IMR-90 (cell line): ENCODE measurements around the gene USP32. TPM values are rescaled to one million over a fixed set of nuclear protein-coding genes. Genes with fewer than 3 reads are reported as not detected.

Source experiments
- ATAC-seq: fragments of 200-7000 bp; cut with Tn5 transposase; 2 replicates; pipeline ENCODE4 v1.9.1; 2020; ENCODE audit warnings: low read depth, mild to moderate bottlenecking, moderate library complexity
- BruUV-seq: library from RNA; stranded (reverse); fragments of 400-500 nt; replicated peaks from 2 replicates; lab custom pipeline; 2021; lab: Mats Ljungman, UMichigan
- CTCF ChIA-PET: fragments of 300-600 bp; formaldehyde crosslinking; extraction: SDS; loops from one replicate; lab custom pipeline; 2021; ENCODE audit warnings: antibody characterized with exemption; lab: Yijun Ruan, JAX
- POLR2A ChIA-PET: fragments of 300-600 bp; sonication (Branson Sonifier 250); formaldehyde crosslinking; loops from one replicate; lab custom pipeline; 2022; ENCODE audit warnings: antibody characterized with exemption; ENCODE audit not compliant: unreplicated experiment; lab: Charles Lee
- DNase-seq: peaks from one replicate; pipeline ENCODE4 v3.0.0; 2013
- H2AFZ ChIP-seq: replicated peaks from 2 replicates; pipeline ENCODE3; 2013; ENCODE audit warnings: low read length, mild to moderate bottlenecking; ENCODE audit not compliant: poor library complexity
- H2AK5ac ChIP-seq: 2 replicates; pipeline ENCODE4 v1.6.1; 2013; ENCODE audit warnings: low read depth, low read length, inconsistent platforms
- H2AK9ac ChIP-seq: replicated peaks from 2 replicates; pipeline ENCODE3; 2013; ENCODE audit warnings: mild to moderate bottlenecking, low read depth, low read length, moderate library complexity; ENCODE audit not compliant: poor library complexity
- H2BK120ac ChIP-seq: 2 replicates; pipeline ENCODE4 v1.6.1; 2013; ENCODE audit warnings: low read depth, low read length, inconsistent platforms
- H2BK15ac ChIP-seq: 3 replicates; pipeline ENCODE4 v1.6.1; 2013; ENCODE audit warnings: low read depth, low read length, inconsistent platforms
- H2BK20ac ChIP-seq: 2 replicates; pipeline ENCODE4 v1.6.1; 2013; ENCODE audit warnings: low read depth, mild to moderate bottlenecking, inconsistent platforms, low read length, moderate library complexity
- H2BK5ac ChIP-seq: 2 replicates; pipeline ENCODE4 v1.6.1; 2013; ENCODE audit warnings: mild to moderate bottlenecking, low read depth, low read length, inconsistent platforms; ENCODE audit not compliant: poor library complexity, severe bottlenecking
- H3K14ac ChIP-seq: replicated peaks from 2 replicates; pipeline ENCODE4 v1.6.1; 2013; ENCODE audit warnings: low read depth, low read length, inconsistent platforms
- H3K18ac ChIP-seq: 2 replicates; pipeline ENCODE4 v1.6.1; 2013; ENCODE audit warnings: low read depth, low read length, control low read depth
- H3K23ac ChIP-seq: 2 replicates; pipeline ENCODE4 v1.6.1; 2013; ENCODE audit warnings: low read depth, low read length, inconsistent platforms
- H3K27ac ChIP-seq: 2 replicates; pipeline ENCODE4 v1.5.1; 2013; ENCODE audit warnings: mild to moderate bottlenecking, control low read depth, low read length; ENCODE audit not compliant: insufficient read depth
- H3K27me3 ChIP-seq: 2 replicates; pipeline ENCODE4 v1.6.1; 2013; ENCODE audit warnings: low read length; ENCODE audit not compliant: control insufficient read depth, insufficient read depth
- H3K36me3 ChIP-seq: 2 replicates; pipeline ENCODE4 v1.6.1; 2013; ENCODE audit warnings: low read length, mixed read lengths; ENCODE audit not compliant: control insufficient read depth, insufficient read depth
- H3K4ac ChIP-seq: 2 replicates; pipeline ENCODE4 v1.6.1; 2013; ENCODE audit warnings: low read depth, low read length, inconsistent platforms
- H3K4me1 ChIP-seq: 2 replicates; pipeline ENCODE4 v1.6.1; 2013; ENCODE audit warnings: low read length, mixed read lengths; ENCODE audit not compliant: control insufficient read depth, insufficient read depth
- H3K4me2 ChIP-seq: 2 replicates; pipeline ENCODE4 v1.6.1; 2013; ENCODE audit warnings: low read depth, mild to moderate bottlenecking, control low read depth, low read length, moderate library complexity
- H3K4me3 ChIP-seq: 2 replicates; pipeline ENCODE4 v1.5.1; 2013; ENCODE audit warnings: low read depth, mild to moderate bottlenecking, control low read depth, low read length, moderate library complexity; ENCODE audit not compliant: insufficient read depth
- H3K56ac ChIP-seq: 2 replicates; pipeline ENCODE4 v1.6.1; 2013; ENCODE audit warnings: low read length, inconsistent platforms; ENCODE audit not compliant: insufficient read depth; ENCODE audit errors: extremely low read depth
- H3K79me1 ChIP-seq, 2 experiments: 2 replicates each; pipeline ENCODE4 v1.6.1; 2013; ENCODE audit warnings: low read length in 2 of 2, inconsistent platforms in 1 of 2, low read depth in 1 of 2
- H3K9ac ChIP-seq: 2 replicates; pipeline ENCODE4 v1.6.1; 2013; ENCODE audit warnings: low read depth, low read length, control low read depth
- H3K9me1 ChIP-seq: 2 replicates; pipeline ENCODE4 v1.6.1; 2013; ENCODE audit warnings: low read length, inconsistent platforms; ENCODE audit not compliant: insufficient read depth
- H3K9me3 ChIP-seq: 2 replicates; pipeline ENCODE4 v1.6.1; 2013; ENCODE audit warnings: low read length; ENCODE audit not compliant: control insufficient read depth, insufficient read depth
- H4K20me1 ChIP-seq: 2 replicates; pipeline ENCODE4 v1.6.1; 2013; ENCODE audit warnings: low read length, inconsistent platforms; ENCODE audit not compliant: insufficient read depth
- H4K5ac ChIP-seq: 2 replicates; pipeline ENCODE4 v1.6.1; 2013; ENCODE audit warnings: mild to moderate bottlenecking, low read depth, low read length, control low read depth
- H4K8ac ChIP-seq, 2 experiments: 2 replicates each; pipeline ENCODE4 v1.6.1; 2013; ENCODE audit warnings: low read depth in 2 of 2, low read length in 2 of 2, control low read depth in 1 of 2, inconsistent platforms in 1 of 2
- H4K91ac ChIP-seq: 2 replicates; pipeline ENCODE4 v1.6.1; 2013; ENCODE audit warnings: low read depth, low read length, inconsistent platforms; ENCODE audit not compliant: insufficient read depth
- BHLHE40 ChIP-seq: fragments of 150-350 bp; IDR thresholded peaks from 2 replicates; pipeline ENCODE4 v1.6.1; 2016; ENCODE audit warnings: mild to moderate bottlenecking, low read depth, low read length
- CEBPB ChIP-seq: IDR thresholded peaks from 2 replicates; pipeline ENCODE4 v1.6.1; 2012; ENCODE audit warnings: low read depth, low read length, improper control_type of control experiment
- CHD1 ChIP-seq: IDR thresholded peaks from 2 replicates; pipeline ENCODE4 v1.6.1; 2012; ENCODE audit warnings: low read depth, low read length, improper control_type of control experiment
- CTCF ChIP-seq: conservative IDR thresholded peaks from 2 replicates; pipeline ENCODE4 v1.5.1; 2012; ENCODE audit warnings: mild to moderate bottlenecking, low read depth, low read length, improper control_type of control experiment
- FOS ChIP-seq: fragments of 150-350 bp; IDR thresholded peaks from 2 replicates; pipeline ENCODE4 v1.6.1; 2016; ENCODE audit warnings: low read depth, low read length
- MAFK ChIP-seq: IDR thresholded peaks from 2 replicates; pipeline ENCODE4 v1.6.1; 2012; ENCODE audit warnings: low read depth, low read length, improper control_type of control experiment
- MAZ ChIP-seq: IDR thresholded peaks from 2 replicates; pipeline ENCODE4 v1.6.1; 2012; ENCODE audit warnings: low read depth, mild to moderate bottlenecking, low read length, improper control_type of control experiment, moderate library complexity, borderline replicate concordance
- MXI1 ChIP-seq: IDR thresholded peaks from 2 replicates; pipeline ENCODE4 v1.6.1; 2012; ENCODE audit warnings: low read depth, mild to moderate bottlenecking, low read length, moderate library complexity, borderline replicate concordance
- POLR2A ChIP-seq: IDR thresholded peaks from 2 replicates; pipeline ENCODE4 v1.6.1; 2012; ENCODE audit warnings: mild to moderate bottlenecking, low read depth, low read length
- RAD21 ChIP-seq: IDR thresholded peaks from 2 replicates; pipeline ENCODE4 v1.6.1; 2012; ENCODE audit warnings: low read length, improper control_type of control experiment
- RCOR1 ChIP-seq: IDR thresholded peaks from 2 replicates; pipeline ENCODE4 v1.6.1; 2012; ENCODE audit warnings: mild to moderate bottlenecking, low read length, improper control_type of control experiment; ENCODE audit not compliant: insufficient replicate concordance
- RFX5 ChIP-seq: IDR thresholded peaks from 2 replicates; pipeline ENCODE4 v1.8.0; 2012; ENCODE audit warnings: low read depth, mild to moderate bottlenecking, low read length, moderate library complexity
- SMC3 ChIP-seq: fragments of 150-350 bp; IDR thresholded peaks from 2 replicates; pipeline ENCODE4 v1.6.1; 2016; ENCODE audit warnings: low read depth, mild to moderate bottlenecking, antibody characterized with exemption, low read length, moderate library complexity
- WGBS, 2 experiments: methylation state at CpG; one replicate each; pipeline versions ENCODE4 v1.1.5 to v1.1.7; 2013; ENCODE audit warnings: missing lambda C conversion rate in 2 of 2; ENCODE audit not compliant: insufficient read length in 1 of 2; ENCODE audit errors: extremely low coverage in 2 of 2; 5-methylcytosine and 5-hydroxymethylcytosine counted together
- dilution Hi-C: fragments of 300-500 bp; cut with HindIII; formaldehyde crosslinking; loops from one replicate; pipeline ENCODE4 v1.14.3; 2018; ENCODE audit warnings: low sequenced_read_pairs; ENCODE audit not compliant: unreplicated experiment
- in situ Hi-C: fragments of 300-500 bp; cut with MboI; formaldehyde crosslinking; loops from 3 replicates; pipeline ENCODE4 v1.14.3; 2019; ENCODE audit warnings: low sequenced_read_pairs, inconsistent platforms, mixed read lengths
- intact Hi-C: fragments of 100-400 bp; cut with micrococcal nuclease; formaldehyde crosslinking; loops from 2 replicates; pipeline ENCODE4 v1.10.0; 2022
- polyA plus RNA-seq, 3 experiments: library from polyadenylated mRNA; depleted of rRNA; stranded (reverse); fragments of >200 nt; gene quantifications; 2 replicates each; pipeline ENCODE4 v1.2.3, GENCODE V29; 2012; ENCODE audit warnings: low replicate concordance in 1 of 3
- total RNA-seq: library from RNA; depleted of rRNA; stranded (reverse); fragments of >200 nt; gene quantifications from 2 replicates; pipeline ENCODE4 v1.2.3, GENCODE V29; 2012

Gene USP32
- total and polyA plus RNA-seq, 2 of the 4 experiments (the other 2 are of a cell fraction), result 16.8 to 46.8 TPM

GRCh38 chr17:60358606-60359225, 33.2 kb downstream of the USP32 start:
- intact Hi-C loops, result no loop called here
- peaks cover 5% of the 10 kb centered on the region for H3K9me1 ChIP-seq
- POLR2A ChIA-PET, result no interaction called here

More at GRCh38 chr17:60358606-60359225, 33.2 kb downstream of the USP32 start:
- no peak overlapping the region for H4K8ac ChIP-seq
- no peak for ATAC-seq
- peaks cover 15% of the 10 kb centered on the region for H3K4me1 ChIP-seq
- peaks cover 3% of the 10 kb centered on the region; the same call in 1 of the 2 replicates for H3K9me3 ChIP-seq
- no peak overlapping the region for H3K14ac ChIP-seq
- no peaks in the 10 kb centered on the region for H3K27me3 ChIP-seq
- TF ChIP-seq RCOR1, result no peak
- no peak for TF ChIP-seq MAFK
- TF ChIP-seq POLR2A, result no peak
- no peak for TF ChIP-seq BHLHE40
- TF ChIP-seq MXI1, result no peak
- no peak for TF ChIP-seq FOS
- no peak for TF ChIP-seq CEBPB
- TF ChIP-seq RAD21, result no peak
- TF ChIP-seq CTCF, result no peak
- TF ChIP-seq MAZ, result no peak
- TF ChIP-seq CHD1, result no peak
- TF ChIP-seq SMC3, result no peak
- TF ChIP-seq RFX5, result no peak
- dilution Hi-C loops (no loop called here), in situ Hi-C loops (no loop called here)
- H3K23ac ChIP-seq, result no peak overlapping the region
- H3K9ac ChIP-seq, result no peak overlapping the region
- H4K20me1 ChIP-seq, result peaks cover 52% of the 10 kb centered on the region
- no peak overlapping the region for H3K27ac ChIP-seq
- H4K5ac ChIP-seq, result no peak overlapping the region; the same call in 1 of the 2 replicates
- no peak overlapping the region for H3K56ac ChIP-seq
- peaks cover 18 to 73% of the 10 kb centered on the region in 2 experiments for H3K79me1 ChIP-seq
- no peak overlapping the region for H4K91ac ChIP-seq
- CTCF ChIA-PET, result no interaction called here
- no peak overlapping the region for H3K4me3 ChIP-seq
- H3K36me3 ChIP-seq, result no peaks in the 10 kb centered on the region
- no peak overlapping the region for H2BK20ac ChIP-seq
- 93% methylated on average over 3 of the region's 3 CpGs; no CpG with 5 or more reads in 1 of the 2 experiments for WGBS, 2 experiments
- no peak overlapping the region for H2AFZ ChIP-seq
- H2AK9ac ChIP-seq, result no peak overlapping the region
- no peak overlapping the region for H3K4me2 ChIP-seq
- no peak overlapping the region for H2BK120ac ChIP-seq
- H2AK5ac ChIP-seq, result no peak overlapping the region
- BruUV-seq, result no TSS peak
- no peak overlapping the region for H2BK15ac ChIP-seq
- no peak overlapping the region for H2BK5ac ChIP-seq
- H3K18ac ChIP-seq, result peak overlapping the region; percentile 78; the same call in 1 of the 2 replicates
- DNase-seq, result no peak
- H3K4ac ChIP-seq, result no peak overlapping the region
